Measurements from ENCODE around the gene KIAA1958.
"Not testable (repeated sequence)": the region's sequence is repeated elsewhere in the genome, so short reads cannot be mapped to it uniquely, and the experiment has no call there.

The KIAA1958 gene

GRCh38 chr9:112489876-112490666 is 3.4 kb downstream of the KIAA1958 start:
- DNase-seq (ENCODE audit: low read depth in 2 of 2): no peak

- no peak for DNase-seq (ENCODE audit: low read depth in 2 of 2)
Observed at GRCh38 chr9:112493393-112494137, 6.9 kb downstream of the KIAA1958 start.

- no peak for DNase-seq (ENCODE audit: low read depth in 2 of 2)
Observed at GRCh38 chr9:112494153-112494552, 7.5 kb downstream of the KIAA1958 start.

- DNase-seq (ENCODE audit: low read depth in 2 of 2): no peak
Observed at GRCh38 chr9:112495614-112496013, 9.0 kb downstream of the KIAA1958 start.

- DNase-seq (ENCODE audit: low read depth in 2 of 2): no peak
Observed at GRCh38 chr9:112496074-112496722, 9.6 kb downstream of the KIAA1958 start.

- DNase-seq (ENCODE audit: low read depth in 2 of 2): no peak
Observed at GRCh38 chr9:112500842-112501241, 14.2 kb downstream of the KIAA1958 start.

- no peak for DNase-seq (ENCODE audit: low read depth in 2 of 2)
Observed at GRCh38 chr9:112501287-112501686, 14.7 kb downstream of the KIAA1958 start.

GRCh38 chr9:112502175-112502946 is 15.7 kb downstream of the KIAA1958 start:
- no peak for DNase-seq (ENCODE audit: low read depth in 2 of 2)

GRCh38 chr9:112503170-112503569 is 16.5 kb downstream of the KIAA1958 start:
- no peak for DNase-seq (ENCODE audit: low read depth in 2 of 2)

GRCh38 chr9:112505086-112505485 is 18.5 kb downstream of the KIAA1958 start:
- DNase-seq (ENCODE audit: low read depth in 2 of 2): no peak

GRCh38 chr9:112505607-112506006 is 19.0 kb downstream of the KIAA1958 start:
- no peak for DNase-seq (ENCODE audit: low read depth in 2 of 2)

GRCh38 chr9:112506571-112506970 is 19.9 kb downstream of the KIAA1958 start:
- no peak for DNase-seq (ENCODE audit: low read depth in 2 of 2)

GRCh38 chr9:112507001-112507680 is 20.5 kb downstream of the KIAA1958 start:
- no peak for DNase-seq (ENCODE audit: low read depth in 2 of 2)

GRCh38 chr9:112508377-112508776 is 21.8 kb downstream of the KIAA1958 start:
- no peak for DNase-seq (ENCODE audit: low read depth in 2 of 2)

- DNase-seq (ENCODE audit: low read depth in 2 of 2): not testable (repeated sequence)
Observed at GRCh38 chr9:112512377-112512776, 25.8 kb downstream of the KIAA1958 start.

GRCh38 chr9:112516769-112517168 is 30.1 kb downstream of the KIAA1958 start:
- DNase-seq (ENCODE audit: low read depth in 2 of 2): no peak

- no peak for DNase-seq (ENCODE audit: low read depth in 2 of 2)
Observed at GRCh38 chr9:112520069-112520468, 33.4 kb downstream of the KIAA1958 start.

- DNase-seq (ENCODE audit: low read depth in 2 of 2): no peak
Observed at GRCh38 chr9:112520656-112521055, 34.0 kb downstream of the KIAA1958 start.

- no peak for DNase-seq (ENCODE audit: low read depth in 2 of 2)
Observed at GRCh38 chr9:112526973-112527372, 40.3 kb downstream of the KIAA1958 start.

GRCh38 chr9:112527959-112528358 is 41.3 kb downstream of the KIAA1958 start:
- DNase-seq (ENCODE audit: low read depth in 2 of 2): no peak

- DNase-seq (ENCODE audit: low read depth in 2 of 2): no peak
Observed at GRCh38 chr9:112529316-112529715, 42.7 kb downstream of the KIAA1958 start.
